GM23248 (cell line): ENCODE results near the gene S100A9.

Experiments used
- EZH2 ChIP-seq: fragments of 200-600 bp; sonication (generic); IDR thresholded peaks from 2 replicates; pipeline ENCODE4 v1.6.1; 2018; ENCODE audit warnings: antibody characterized with exemption, mild to moderate bottlenecking; ENCODE audit not compliant: insufficient read depth, poor library complexity, severe bottlenecking
- EZH2phosphoT487 ChIP-seq: fragments of 200-600 bp; sonication (generic); IDR thresholded peaks from 2 replicates; pipeline ENCODE4 v1.6.1; 2018; ENCODE audit warnings: antibody characterized with exemption, moderate library complexity, mild to moderate bottlenecking, low read depth; ENCODE audit not compliant: insufficient read depth

- no peak for TF ChIP-seq EZH2
- no peak for TF ChIP-seq EZH2phosphoT487
These were observed 27.4 kb downstream of the S100A9 start for GRCh38 chr1:153384958-153385580.
